Stomach (tissue), 9 donors: ENCODE measurements around the gene DAND5. TPM values are rescaled to one million over a fixed set of nuclear protein-coding genes. Genes with fewer than 3 reads are reported as not detected.

ENCODE experiments used
- DNase-seq, 2 donors: peaks; one replicate each; pipeline versions ENCODE4 v3.0.0 to v3.0.0-alpha.2; 2013 to 2019
- H3K27ac ChIP-seq, 5 donors: fragments of 200-600 bp in 4 of 5; sonication (generic) in 4 of 5; one replicate each; pipeline ENCODE4 v1.5.1; 2013 to 2019; ENCODE audit warnings: mild to moderate bottlenecking in 1 of 5, moderate library complexity in 1 of 5
- H3K27me3 ChIP-seq, 3 donors: fragments of 200-600 bp; sonication (generic); one replicate each; pipeline ENCODE4 v1.5.1; 2017 to 2019; ENCODE audit warnings: mixed run types in 1 of 3
- H3K36me3 ChIP-seq, 4 donors: fragments of 200-600 bp; sonication (generic); 1 replicate in 3 of 4; 2 replicates in 1 of 4; pipeline ENCODE4 v1.5.1; 2016 to 2019
- H3K4me1 ChIP-seq, 4 donors: fragments of 200-600 bp; sonication (generic); one replicate each; pipeline ENCODE4 v1.5.1; 2016 to 2019
- H3K4me3 ChIP-seq, 4 donors: fragments of 200-600 bp; sonication (generic) in 3 of 4; one replicate each; pipeline ENCODE4 v1.5.1; 2016 to 2019; ENCODE audit warnings: mild to moderate bottlenecking in 1 of 4
- H3K9me3 ChIP-seq, 4 donors: fragments of 200-600 bp; sonication (generic); one replicate each; pipeline ENCODE4 v1.5.1; 2016 to 2019
- EP300 ChIP-seq: sonication (generic); formaldehyde crosslinking; IDR thresholded peaks from one replicate; pipeline ENCODE4 v1.6.1; 2017; ENCODE audit warnings: antibody characterized with exemption
- POLR2A ChIP-seq, 4 donors: fragments of 450-650 bp; IDR thresholded peaks; one replicate each; pipeline ENCODE4 v1.6.1; 2016; ENCODE audit warnings: antibody characterized with exemption in 4 of 4, control low read depth in 2 of 4, mild to moderate bottlenecking in 1 of 4, moderate library complexity in 1 of 4
- POLR2AphosphoS5 ChIP-seq, 3 donors: sonication (generic); formaldehyde crosslinking; IDR thresholded peaks; one replicate each; pipeline ENCODE4 v1.6.1; 2016; ENCODE audit warnings: antibody characterized with exemption in 3 of 3
- WGBS, 5 donors: extraction: QIAGEN DNeasy Blood & Tissue Kit in 3 of 5; methylation state at CpG; one replicate each; pipeline versions ENCODE4 v1.1.5 to v1.1.7; 2013 to 2018; 5-methylcytosine and 5-hydroxymethylcytosine counted together
- intact Hi-C: fragments of 100-400 bp; cut with DNase I; formaldehyde crosslinking; loops from one replicate; pipeline ENCODE4 v1.15.1; 2023; ENCODE audit warnings: low total_unique reads
- polyA plus RNA-seq, 3 donors: library from polyadenylated mRNA; stranded (reverse); fragments of 200-250 nt; gene quantifications; one replicate each; pipeline ENCODE4 v1.2.3, GENCODE V29; 2013
- total RNA-seq, 5 donors: library from RNA; depleted of rRNA; stranded (reverse); fragments of >200 nt; gene quantifications; one replicate each; pipeline versions ENCODE4 v1.1.0 to v1.2.3, GENCODE V29; 2014 to 2016
- TF ChIP-seq, protein P1 (sequence below), 7 experiments: fragments of 450-650 bp in 4 of 7; fragments of 200-600 bp in 3 of 7; sonication (generic) in 3 of 7; IDR thresholded peaks; one replicate each; pipeline ENCODE4 v1.5.1; 2016 to 2019; ENCODE audit warnings: antibody characterized with exemption in 7 of 7, control low read depth in 2 of 7, mild to moderate bottlenecking in 1 of 7
- donor health status: healthy with polysubstance abuse.
- donor health status: Bipolar disorder and iron deficiency.
- donor health status: healthy.

DAND5 gene
- total and polyA plus RNA-seq, 8 donors: 0.12 to 0.58 (median 0.13) TPM; not detected in 5

DNA sequence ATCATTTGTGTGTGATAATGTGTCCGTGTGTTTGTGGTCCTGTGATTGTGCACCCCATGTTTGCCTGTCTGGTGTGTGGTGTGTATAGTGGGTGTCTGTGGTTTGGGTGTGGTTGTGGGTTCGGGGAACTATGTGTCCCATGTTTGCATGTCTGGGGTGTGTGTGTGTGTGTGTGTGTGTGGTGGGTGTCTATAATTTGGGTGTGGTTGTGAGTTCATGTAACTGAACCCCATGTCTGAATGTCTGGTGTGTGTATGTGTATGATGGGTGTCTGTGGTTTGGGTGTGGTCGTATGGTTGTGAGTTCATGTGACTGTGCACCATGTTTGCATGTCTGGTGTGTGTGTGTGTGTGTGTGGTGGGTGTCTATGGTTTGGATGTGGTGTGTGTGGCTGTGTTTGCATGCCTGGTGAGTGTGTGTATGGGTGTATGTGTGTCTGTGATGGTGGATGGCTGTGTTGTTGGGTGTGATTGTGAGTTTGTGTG lies 14.8 kb downstream of the DAND5 start:
- 53 to 72% (median 64%) methylated on average over 3 of the region's 3 CpGs for WGBS, 5 donors
- peak overlapping the region in 3 of 5 donors; percentile 59 to 71 (median 63) for H3K27ac ChIP-seq

DNA sequence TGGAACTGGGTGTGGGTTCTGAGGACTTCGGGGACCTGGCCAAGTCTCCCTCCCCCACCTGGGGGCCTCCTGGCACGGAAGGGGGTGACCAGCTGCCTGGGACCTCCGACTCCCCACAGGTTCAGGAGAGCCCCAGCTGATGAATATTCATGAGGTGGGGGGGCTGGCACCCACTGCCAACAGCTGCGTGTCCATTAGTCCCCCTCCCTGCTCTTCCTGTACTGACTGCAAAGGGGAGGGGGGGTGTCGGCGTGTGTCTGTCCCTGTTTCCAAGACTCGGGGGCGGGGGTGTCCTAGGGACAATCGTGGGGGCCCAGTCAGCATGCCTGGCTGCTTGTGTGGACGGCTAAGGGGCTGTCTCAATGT lies 15.3 kb downstream of the DAND5 start:
- H3K4me1 ChIP-seq: peaks cover 7 to 35% (median 28%) of the 10 kb centered on the region in 4 donors
- no peaks in the 10 kb centered on the region for H3K9me3 ChIP-seq
- peak overlapping the region; percentile 18 to 71 (median 59) for H3K27ac ChIP-seq
- DNase-seq: peak in 1 of 2 donors; percentile 44
- no peaks in the 10 kb centered on the region for H3K27me3 ChIP-seq
- no peak for TF ChIP-seq EP300
- TF ChIP-seq POLR2A (IDR thresholded peaks at IDR 0.05): no peak
- TF ChIP-seq, protein P1, sequence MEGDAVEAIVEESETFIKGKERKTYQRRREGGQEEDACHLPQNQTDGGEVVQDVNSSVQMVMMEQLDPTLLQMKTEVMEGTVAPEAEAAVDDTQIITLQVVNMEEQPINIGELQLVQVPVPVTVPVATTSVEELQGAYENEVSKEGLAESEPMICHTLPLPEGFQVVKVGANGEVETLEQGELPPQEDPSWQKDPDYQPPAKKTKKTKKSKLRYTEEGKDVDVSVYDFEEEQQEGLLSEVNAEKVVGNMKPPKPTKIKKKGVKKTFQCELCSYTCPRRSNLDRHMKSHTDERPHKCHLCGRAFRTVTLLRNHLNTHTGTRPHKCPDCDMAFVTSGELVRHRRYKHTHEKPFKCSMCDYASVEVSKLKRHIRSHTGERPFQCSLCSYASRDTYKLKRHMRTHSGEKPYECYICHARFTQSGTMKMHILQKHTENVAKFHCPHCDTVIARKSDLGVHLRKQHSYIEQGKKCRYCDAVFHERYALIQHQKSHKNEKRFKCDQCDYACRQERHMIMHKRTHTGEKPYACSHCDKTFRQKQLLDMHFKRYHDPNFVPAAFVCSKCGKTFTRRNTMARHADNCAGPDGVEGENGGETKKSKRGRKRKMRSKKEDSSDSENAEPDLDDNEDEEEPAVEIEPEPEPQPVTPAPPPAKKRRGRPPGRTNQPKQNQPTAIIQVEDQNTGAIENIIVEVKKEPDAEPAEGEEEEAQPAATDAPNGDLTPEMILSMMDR (IDR thresholded peaks at IDR 0.05): no peak
- no peak for TF ChIP-seq POLR2AphosphoS5 (IDR thresholded peaks at IDR 0.05)
- WGBS, 5 donors: 21 to 29% (median 27%) methylated on average over 7 to 10 of the region's 10 CpGs
- no peaks in the 10 kb centered on the region for H3K36me3 ChIP-seq
- no peak overlapping the region for H3K4me3 ChIP-seq
- intact Hi-C loops: loop anchor here (5.0 kb wide), 2 partner anchors 63 to 78 kb away; no protein-coding TSS in a partner anchor

More for the DNA sequence above, 14.8 kb downstream of the DAND5 start:
- Histone ChIP-seq H3K27me3 (no peaks in the 10 kb centered on the region), H3K9me3 (no peaks in the 10 kb centered on the region), H3K4me1 (peaks cover 7 to 35% (median 28%) of the 10 kb centered on the region in 4 donors), H3K4me3 (no peak overlapping the region), H3K36me3 (no peaks in the 10 kb centered on the region)
- DNase-seq: peak in 1 of 2 donors; percentile 50
- TF ChIP-seq, protein P1 (IDR thresholded peaks at IDR 0.05): no peak
- no peak for TF ChIP-seq EP300
- no peak for TF ChIP-seq POLR2AphosphoS5 (IDR thresholded peaks at IDR 0.05)
- no peak for TF ChIP-seq POLR2A (IDR thresholded peaks at IDR 0.05)
- intact Hi-C loops: loop anchor here (5.0 kb wide), 1 partner anchor 78 kb away; no protein-coding TSS in a partner anchor

DNA sequence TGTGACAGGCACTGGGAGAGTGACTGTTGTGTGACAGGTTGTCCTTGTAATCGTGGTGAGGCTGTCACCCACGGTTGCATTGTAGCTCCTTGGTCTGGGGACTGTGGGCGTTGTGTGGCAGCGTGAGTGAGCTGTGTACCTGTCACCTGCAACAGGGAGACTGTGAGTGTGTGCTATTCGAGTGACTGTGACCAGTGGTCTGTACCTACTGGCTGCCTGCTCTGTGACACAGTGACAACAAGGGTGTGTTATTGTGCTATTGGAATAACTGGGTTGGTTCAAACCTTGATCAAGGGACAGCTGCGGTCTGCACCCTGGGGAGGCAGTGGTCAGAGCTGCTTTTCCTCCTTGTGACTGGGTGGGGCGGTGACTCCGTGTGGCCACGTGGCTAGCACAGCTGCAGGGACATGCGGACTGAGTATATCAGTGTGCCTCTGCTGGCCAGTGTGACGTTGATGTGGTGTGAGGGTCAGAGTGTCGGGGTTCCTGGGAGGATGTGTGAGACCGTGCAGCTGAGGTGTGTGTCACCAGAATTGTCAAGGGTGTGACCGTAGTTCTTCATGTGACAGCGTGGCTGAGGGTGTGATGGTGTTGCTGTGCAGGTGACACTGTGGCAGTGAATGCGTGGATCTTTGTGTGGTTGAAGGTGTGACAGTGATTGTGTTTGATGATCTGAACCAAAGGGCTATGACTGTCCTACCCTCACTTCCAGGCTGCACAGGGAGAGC lies 15.8 kb downstream of the DAND5 start:
- H3K4me3 ChIP-seq: no peak overlapping the region
- H3K27me3 ChIP-seq: no peaks in the 10 kb centered on the region
- H3K4me1 ChIP-seq: peaks cover 7 to 35% (median 28%) of the 10 kb centered on the region in 4 donors
- H3K9me3 ChIP-seq: no peaks in the 10 kb centered on the region
- intact Hi-C loops: loop anchor here (5.0 kb wide), 1 partner anchor 62 kb away; no protein-coding TSS in a partner anchor
- peak; percentile 82 to 89 for DNase-seq
- TF ChIP-seq POLR2AphosphoS5 (IDR thresholded peaks at IDR 0.05): peak in 2 of 3 donors; percentile 60 to 77
- TF ChIP-seq POLR2A (IDR thresholded peaks at IDR 0.05): no peak
- TF ChIP-seq EP300: no peak
- TF ChIP-seq, protein P1 (IDR thresholded peaks at IDR 0.05): no peak
- 13 to 45% (median 31%) methylated on average over 15 to 16 of the region's 16 CpGs for WGBS, 5 donors
- no peaks in the 10 kb centered on the region for H3K36me3 ChIP-seq
- peak overlapping the region; percentile 18 to 71 (median 59) for H3K27ac ChIP-seq

DNA sequence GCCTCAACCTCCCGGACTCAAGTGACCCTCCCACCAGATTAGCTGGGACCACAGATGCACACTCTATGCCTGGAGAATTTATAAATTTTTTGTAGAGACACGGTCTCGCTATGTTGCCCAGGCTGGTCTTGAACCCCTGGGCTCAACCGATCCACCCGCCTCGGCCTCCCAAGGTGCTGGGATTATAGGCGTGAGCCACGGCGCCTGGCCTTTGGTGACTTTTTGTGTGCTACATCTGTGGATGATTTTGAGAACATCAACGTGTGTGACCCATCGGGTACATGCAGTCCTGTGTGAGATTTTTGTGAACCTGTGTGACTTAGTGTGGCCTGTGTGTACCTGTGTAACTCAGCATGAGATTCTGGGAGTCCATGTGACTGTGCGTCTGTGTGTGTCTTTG lies 17.4 kb downstream of the DAND5 start:
- H3K27ac ChIP-seq: no peak overlapping the region
- H3K4me3 ChIP-seq: no peak overlapping the region
- intact Hi-C loops: loop anchor here (5.0 kb wide), 1 partner anchor 61 kb away; no protein-coding TSS in a partner anchor
- no peaks in the 10 kb centered on the region for H3K27me3 ChIP-seq
- H3K36me3 ChIP-seq: no peaks in the 10 kb centered on the region
- peaks cover 7 to 35% (median 28%) of the 10 kb centered on the region in 4 donors for H3K4me1 ChIP-seq
- H3K9me3 ChIP-seq: no peaks in the 10 kb centered on the region
- TF ChIP-seq EP300: no peak
- TF ChIP-seq, protein P1 (IDR thresholded peaks at IDR 0.05): no peak
- TF ChIP-seq POLR2AphosphoS5 (IDR thresholded peaks at IDR 0.05): no peak
- no peak for TF ChIP-seq POLR2A (IDR thresholded peaks at IDR 0.05)
- 94 to 99% (median 95%) methylated on average over 12 of the region's 12 CpGs for WGBS, 5 donors
- no peak for DNase-seq
